OCI-LY1 (cell line): ENCODE measurements around the gene ENDOG.
"Not testable (repeated sequence)": the region's sequence is repeated elsewhere in the genome, so short reads cannot be mapped to it uniquely, and the experiment has no call there.

Experiments used
- EZH2 ChIP-seq: fragments of 200-600 bp; sonication (generic), shearing (Covaris generic); IDR thresholded peaks from 2 replicates; pipeline ENCODE4 v1.8.0; 2017; ENCODE audit warnings: borderline replicate concordance, mixed run types, mild to moderate bottlenecking, antibody characterized with exemption, low read length, moderate library complexity, mixed read lengths
- TF ChIP-seq, protein P1 (sequence below): fragments of 200-600 bp; sonication (generic), shearing (Covaris generic); IDR thresholded peaks from 2 replicates; pipeline ENCODE4 v1.5.1; 2017; ENCODE audit warnings: mild to moderate bottlenecking, antibody characterized with exemption, low read length, moderate library complexity, mixed read lengths

GRCh38 chr9:128851024-128851423 lies 32.7 kb downstream of the ENDOG start:
- TF ChIP-seq, protein P1, sequence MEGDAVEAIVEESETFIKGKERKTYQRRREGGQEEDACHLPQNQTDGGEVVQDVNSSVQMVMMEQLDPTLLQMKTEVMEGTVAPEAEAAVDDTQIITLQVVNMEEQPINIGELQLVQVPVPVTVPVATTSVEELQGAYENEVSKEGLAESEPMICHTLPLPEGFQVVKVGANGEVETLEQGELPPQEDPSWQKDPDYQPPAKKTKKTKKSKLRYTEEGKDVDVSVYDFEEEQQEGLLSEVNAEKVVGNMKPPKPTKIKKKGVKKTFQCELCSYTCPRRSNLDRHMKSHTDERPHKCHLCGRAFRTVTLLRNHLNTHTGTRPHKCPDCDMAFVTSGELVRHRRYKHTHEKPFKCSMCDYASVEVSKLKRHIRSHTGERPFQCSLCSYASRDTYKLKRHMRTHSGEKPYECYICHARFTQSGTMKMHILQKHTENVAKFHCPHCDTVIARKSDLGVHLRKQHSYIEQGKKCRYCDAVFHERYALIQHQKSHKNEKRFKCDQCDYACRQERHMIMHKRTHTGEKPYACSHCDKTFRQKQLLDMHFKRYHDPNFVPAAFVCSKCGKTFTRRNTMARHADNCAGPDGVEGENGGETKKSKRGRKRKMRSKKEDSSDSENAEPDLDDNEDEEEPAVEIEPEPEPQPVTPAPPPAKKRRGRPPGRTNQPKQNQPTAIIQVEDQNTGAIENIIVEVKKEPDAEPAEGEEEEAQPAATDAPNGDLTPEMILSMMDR: not testable (repeated sequence)
- not testable (repeated sequence) for TF ChIP-seq EZH2
